ENCODE measurements around the gene JAKMIP2. TPM values are rescaled to one million over a fixed set of nuclear protein-coding genes. Genes with fewer than 3 reads are reported as not detected.

JAKMIP2 gene
- total and polyA plus RNA-seq, 2 donors (not counting 3 experiments of a cell fraction or from before 2014, with no cell fraction given) = not detected

DNA sequence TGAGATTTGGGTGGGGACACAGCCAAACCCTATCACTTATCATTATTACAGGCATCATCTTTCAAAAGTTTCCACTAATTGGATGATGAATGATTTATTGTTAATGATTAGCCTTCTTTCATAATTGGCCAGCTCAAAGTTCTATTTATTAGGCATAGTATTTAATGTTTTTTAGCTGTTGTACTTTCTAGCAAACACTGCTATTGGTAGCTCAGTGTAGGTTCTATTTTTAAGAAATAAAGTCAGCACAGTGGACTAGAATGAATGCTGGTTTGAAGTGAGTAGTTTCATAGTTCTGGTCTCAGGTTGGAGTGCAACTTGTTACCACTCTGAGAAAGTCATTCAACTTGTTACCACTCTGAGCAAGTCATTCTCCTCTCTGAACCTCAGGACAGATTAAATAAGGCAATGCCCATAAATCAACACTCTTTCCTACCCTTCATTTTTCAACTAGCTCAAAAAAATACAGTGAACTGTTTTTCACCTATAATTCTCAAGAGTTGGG is 46.9 kb downstream of the JAKMIP2 start:
- no peaks in the 10 kb centered on the region for H3K36me3 ChIP-seq (ENCODE audit: control insufficient read depth in 2 of 2, extremely low read depth in 1 of 2, insufficient read depth in 2 of 2, low read length in 2 of 2)
- H3K4me3 ChIP-seq (replicated peaks in 1 of 3; ENCODE audit: insufficient read depth in 1 of 3, low read depth in 1 of 3, low read length in 3 of 3) = no peak overlapping the region
- H3K27me3 ChIP-seq (ENCODE audit: control insufficient read depth in 2 of 2, insufficient read depth in 2 of 2, low read length in 2 of 2) = no peaks in the 10 kb centered on the region
- BruUV-seq (replicated peaks) = no TSS peak
- H3K4me1 ChIP-seq (ENCODE audit: control insufficient read depth, extremely low read depth, insufficient read depth, low read length) = no peaks in the 10 kb centered on the region
- no peak overlapping the region for H3K9ac ChIP-seq (replicated peaks; ENCODE audit: extremely low read depth, insufficient read depth, low read length)
- H2AFZ ChIP-seq (ENCODE audit: low read depth, low read length) = no peak overlapping the region
- ChIA-PET CTCF (interaction anchor here (0.6 to 1.4 kb wide), 3 partner anchors 9 to 108 kb away, joined by 3 read pairs; no protein-coding TSS in a partner anchor), POLR2A (no interaction called here)
- FAIRE-seq (no peak), DNase-seq (ENCODE audit: low read depth, low spot score) (no peak)
- H3K9me1 ChIP-seq (replicated peaks; ENCODE audit: control insufficient read depth, extremely low read depth, insufficient read depth, low read length) = no peaks in the 10 kb centered on the region
- no peaks in the 10 kb centered on the region for H4K20me1 ChIP-seq (replicated peaks; ENCODE audit: control insufficient read depth, extremely low read depth, insufficient read depth, low read length)
- H3K79me2 ChIP-seq (ENCODE audit: control insufficient read depth, insufficient read depth, low read length) = no peaks in the 10 kb centered on the region
- H3K9me3 ChIP-seq (replicated peaks; ENCODE audit: control insufficient read depth, insufficient read depth, low read length) = no peaks in the 10 kb centered on the region
- intact Hi-C loops (cut with micrococcal nuclease) = no loop called here
- no peak overlapping the region for H3K27ac ChIP-seq (ENCODE audit: insufficient read depth, low read depth, low read length)
- TF ChIP-seq, protein P1, sequence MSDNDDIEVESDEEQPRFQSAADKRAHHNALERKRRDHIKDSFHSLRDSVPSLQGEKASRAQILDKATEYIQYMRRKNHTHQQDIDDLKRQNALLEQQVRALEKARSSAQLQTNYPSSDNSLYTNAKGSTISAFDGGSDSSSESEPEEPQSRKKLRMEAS (IDR thresholded peaks at IDR 0.05; ENCODE audit: insufficient read depth, insufficient read length) = no peak
- no peak for TF ChIP-seq JUN (IDR thresholded peaks at IDR 0.05; ENCODE audit: borderline replicate concordance, insufficient read depth, insufficient read length, low read depth)
- TF ChIP-seq, protein P2, sequence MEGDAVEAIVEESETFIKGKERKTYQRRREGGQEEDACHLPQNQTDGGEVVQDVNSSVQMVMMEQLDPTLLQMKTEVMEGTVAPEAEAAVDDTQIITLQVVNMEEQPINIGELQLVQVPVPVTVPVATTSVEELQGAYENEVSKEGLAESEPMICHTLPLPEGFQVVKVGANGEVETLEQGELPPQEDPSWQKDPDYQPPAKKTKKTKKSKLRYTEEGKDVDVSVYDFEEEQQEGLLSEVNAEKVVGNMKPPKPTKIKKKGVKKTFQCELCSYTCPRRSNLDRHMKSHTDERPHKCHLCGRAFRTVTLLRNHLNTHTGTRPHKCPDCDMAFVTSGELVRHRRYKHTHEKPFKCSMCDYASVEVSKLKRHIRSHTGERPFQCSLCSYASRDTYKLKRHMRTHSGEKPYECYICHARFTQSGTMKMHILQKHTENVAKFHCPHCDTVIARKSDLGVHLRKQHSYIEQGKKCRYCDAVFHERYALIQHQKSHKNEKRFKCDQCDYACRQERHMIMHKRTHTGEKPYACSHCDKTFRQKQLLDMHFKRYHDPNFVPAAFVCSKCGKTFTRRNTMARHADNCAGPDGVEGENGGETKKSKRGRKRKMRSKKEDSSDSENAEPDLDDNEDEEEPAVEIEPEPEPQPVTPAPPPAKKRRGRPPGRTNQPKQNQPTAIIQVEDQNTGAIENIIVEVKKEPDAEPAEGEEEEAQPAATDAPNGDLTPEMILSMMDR (IDR thresholded peaks at IDR 0.05; ENCODE audit: extremely low read depth in 1 of 2, insufficient read depth in 1 of 2, low read depth in 1 of 2, low read length in 2 of 2) = no peak
- no peak overlapping the region for H3K4me2 ChIP-seq (ENCODE audit: insufficient read depth, low read length)
- dilution Hi-C loops (cut with MboI; ENCODE audit: extremely low pct_ligation_motif_present, low sequenced_read_pairs) = no loop called here

DNA sequence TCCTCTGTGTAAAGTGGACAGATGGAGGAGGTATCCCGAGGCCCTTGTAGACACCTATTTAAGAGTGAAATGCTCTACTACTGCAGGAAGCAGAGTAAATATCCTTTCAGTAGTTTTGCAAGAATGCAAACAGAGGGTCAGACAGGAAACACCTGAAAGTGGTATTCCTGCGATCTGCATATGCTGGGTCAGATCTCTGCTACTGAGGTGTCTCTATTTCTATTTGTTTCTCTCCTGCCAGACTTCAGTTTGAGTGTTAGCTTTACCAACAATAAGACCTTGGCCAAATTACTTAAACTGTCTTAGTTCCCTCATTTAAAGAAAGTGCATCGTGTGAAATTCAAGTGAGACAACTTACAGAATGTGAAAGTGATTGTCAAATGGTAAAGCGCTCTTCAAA is 47.6 kb downstream of the JAKMIP2 start:
- BruUV-seq (replicated peaks) = no TSS peak
- H3K27me3 ChIP-seq (ENCODE audit: control insufficient read depth in 2 of 2, insufficient read depth in 2 of 2, low read length in 2 of 2) = no peaks in the 10 kb centered on the region
- intact Hi-C loops (cut with micrococcal nuclease) = no loop called here
- no peaks in the 10 kb centered on the region for H3K4me1 ChIP-seq (ENCODE audit: control insufficient read depth, extremely low read depth, insufficient read depth, low read length)
- H3K9me3 ChIP-seq (replicated peaks; ENCODE audit: control insufficient read depth, insufficient read depth, low read length) = no peaks in the 10 kb centered on the region
- no peak overlapping the region for H3K4me2 ChIP-seq (ENCODE audit: insufficient read depth, low read length)
- TF ChIP-seq, protein P1 (IDR thresholded peaks at IDR 0.05; ENCODE audit: insufficient read depth, insufficient read length) = no peak
- TF ChIP-seq JUN (IDR thresholded peaks at IDR 0.05; ENCODE audit: borderline replicate concordance, insufficient read depth, insufficient read length, low read depth) (no peak), MYC (IDR thresholded peaks at IDR 0.05; ENCODE audit: low read depth, low read length) (no peak)
- no peak overlapping the region for H3K9ac ChIP-seq (replicated peaks; ENCODE audit: extremely low read depth, insufficient read depth, low read length)
- H2AFZ ChIP-seq (ENCODE audit: low read depth, low read length) = no peak overlapping the region
- CTCF ChIA-PET = interaction anchor here (1.4 kb wide), 1 partner anchor 12 kb away, joined by 3 read pairs; no protein-coding TSS in a partner anchor
- FAIRE-seq (no peak), DNase-seq (ENCODE audit: low read depth, low spot score) (no peak)
- no peak overlapping the region for H3K4me3 ChIP-seq (replicated peaks in 1 of 3; ENCODE audit: insufficient read depth in 1 of 3, low read depth in 1 of 3, low read length in 3 of 3)
- no peaks in the 10 kb centered on the region for H3K79me2 ChIP-seq (ENCODE audit: control insufficient read depth, insufficient read depth, low read length)
- POLR2A ChIA-PET = no interaction called here
- no peaks in the 10 kb centered on the region for H4K20me1 ChIP-seq (replicated peaks; ENCODE audit: control insufficient read depth, extremely low read depth, insufficient read depth, low read length)
- no peaks in the 10 kb centered on the region for H3K36me3 ChIP-seq (ENCODE audit: control insufficient read depth in 2 of 2, extremely low read depth in 1 of 2, insufficient read depth in 2 of 2, low read length in 2 of 2)
- H3K27ac ChIP-seq (ENCODE audit: insufficient read depth, low read depth, low read length) = no peak overlapping the region
- no peaks in the 10 kb centered on the region for H3K9me1 ChIP-seq (replicated peaks; ENCODE audit: control insufficient read depth, extremely low read depth, insufficient read depth, low read length)
- dilution Hi-C loops (cut with MboI; ENCODE audit: extremely low pct_ligation_motif_present, low sequenced_read_pairs) = no loop called here
